C4-2B (cell line): Measurements from ENCODE around the gene OSBPL5.

Source experiments
- CTCF ChIP-seq: fragments of 450-650 bp; conservative IDR thresholded peaks from 2 replicates; pipeline ENCODE4 v1.5.1; 2017; ENCODE audit warnings: mild to moderate bottlenecking
- ZFX ChIP-seq: fragments of 450-650 bp; IDR thresholded peaks from 2 replicates; pipeline ENCODE4 v1.6.1; 2017

DNA sequence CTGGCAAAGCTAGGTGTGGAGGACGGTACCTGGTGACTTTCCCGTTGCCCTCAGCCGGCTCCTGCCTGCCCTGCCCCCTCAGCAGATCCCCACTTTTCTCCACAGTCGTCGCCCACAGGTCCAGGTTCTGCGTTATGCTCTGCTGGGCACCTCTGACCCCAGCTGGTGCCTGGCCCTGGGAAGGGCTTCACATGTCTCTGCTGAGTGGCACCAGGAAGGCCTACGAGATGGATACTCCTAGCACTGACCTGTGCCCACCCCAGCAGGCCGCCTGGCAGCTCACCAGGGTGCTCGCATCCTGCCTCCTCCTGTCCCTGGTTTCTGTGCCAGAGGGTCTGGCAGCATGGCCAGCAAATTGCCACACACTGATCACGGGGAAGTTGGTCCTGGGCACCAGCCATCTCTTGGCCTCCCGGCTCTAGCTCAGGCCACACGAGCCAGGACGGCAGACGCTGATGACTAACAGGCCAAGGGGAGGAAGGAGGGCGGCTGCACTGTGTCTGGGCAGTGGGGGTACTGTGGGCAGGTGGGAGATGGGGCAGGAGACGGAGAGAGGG is 121.7 kb downstream of the OSBPL5 start:
- TF ChIP-seq CTCF = no peak
- no peak for TF ChIP-seq ZFX
